Stimulated activated CD4-positive, alpha-beta T cell treated with anti-CD3 and anti-CD28 coated beads, Interleukin-1b, Interleukin-23, amount 100 ng/mL, for 1 hour (primary cell): ENCODE measurements around the gene ACTR5.
"Not testable (repeated sequence)": the region's sequence is repeated elsewhere in the genome, so short reads cannot be mapped to it uniquely, and the experiment has no call there.

Experiments
- DNase-seq, 2 donors: peaks; one replicate each; pipeline ENCODE4 v3.0.0-alpha.2; 2020; ENCODE audit warnings: low read depth in 2 of 2

The ACTR5 gene

GRCh38 chr20:38766071-38766470 lies 17.8 kb downstream of the ACTR5 start:
- no peak for DNase-seq

DNA sequence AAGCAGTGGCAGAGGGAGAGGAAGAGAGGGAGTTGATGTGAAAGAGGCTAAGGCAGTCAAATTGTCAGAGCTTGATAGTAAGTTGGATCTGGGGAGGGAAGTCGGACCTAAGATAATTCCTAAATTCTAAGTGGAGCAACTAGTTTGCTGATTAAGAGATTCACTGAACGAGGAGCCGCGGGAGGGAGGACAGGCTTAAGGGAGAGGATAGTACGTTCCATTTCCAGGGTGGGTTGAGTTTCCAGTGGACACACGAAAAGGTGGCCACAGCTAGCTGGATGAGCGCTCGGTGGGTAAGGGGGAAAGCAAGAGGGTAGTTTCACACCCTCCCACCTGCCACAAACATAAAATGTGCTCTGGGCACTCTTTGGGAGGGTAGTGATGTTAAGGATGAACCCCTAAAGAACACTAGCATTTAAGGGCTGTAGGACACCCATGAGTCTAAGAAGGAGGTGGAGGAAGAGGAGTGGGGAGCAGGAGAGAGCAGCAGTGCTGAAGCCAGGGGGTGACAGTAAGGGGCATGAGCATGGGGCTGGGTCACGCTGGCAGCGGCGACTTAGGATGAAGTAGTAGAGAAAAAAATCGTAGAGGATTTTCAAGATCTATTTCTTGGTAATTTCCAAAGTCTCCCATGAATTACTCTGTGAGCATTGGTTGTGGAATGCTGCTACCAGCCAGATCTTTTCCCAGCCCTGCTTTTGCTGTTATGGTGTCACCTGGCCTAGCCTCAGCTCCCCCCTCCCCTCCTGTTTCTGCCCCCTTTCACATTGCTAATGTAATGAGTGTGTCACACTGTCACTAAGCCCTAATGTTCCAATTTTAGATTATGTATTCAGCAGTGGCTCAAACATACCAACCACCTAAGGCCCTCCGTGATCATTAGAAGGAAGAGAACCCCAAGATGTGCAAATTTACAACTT lies 21.4 kb downstream of the ACTR5 start:
- DNase-seq, result no peak

DNA sequence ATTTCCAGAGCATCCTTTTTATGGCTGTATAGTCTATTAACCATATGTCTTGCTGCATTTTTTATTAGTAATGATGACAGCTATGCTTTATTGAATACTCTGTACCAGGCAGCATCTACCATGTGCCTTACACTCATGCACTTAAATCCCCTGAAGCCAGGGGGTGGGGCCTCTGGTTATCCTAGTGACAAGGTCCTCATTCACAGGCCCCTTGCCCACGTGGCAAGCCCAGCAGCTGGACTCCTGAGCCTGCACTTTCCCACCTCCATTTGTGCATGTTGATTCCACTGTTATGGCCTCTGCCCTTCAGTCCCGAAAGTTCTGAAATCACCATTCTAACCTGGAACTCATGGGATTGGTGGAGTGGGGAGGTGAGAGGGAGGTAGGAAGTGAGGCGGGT lies 22.3 kb downstream of the ACTR5 start:
- DNase-seq, result no peak

DNA sequence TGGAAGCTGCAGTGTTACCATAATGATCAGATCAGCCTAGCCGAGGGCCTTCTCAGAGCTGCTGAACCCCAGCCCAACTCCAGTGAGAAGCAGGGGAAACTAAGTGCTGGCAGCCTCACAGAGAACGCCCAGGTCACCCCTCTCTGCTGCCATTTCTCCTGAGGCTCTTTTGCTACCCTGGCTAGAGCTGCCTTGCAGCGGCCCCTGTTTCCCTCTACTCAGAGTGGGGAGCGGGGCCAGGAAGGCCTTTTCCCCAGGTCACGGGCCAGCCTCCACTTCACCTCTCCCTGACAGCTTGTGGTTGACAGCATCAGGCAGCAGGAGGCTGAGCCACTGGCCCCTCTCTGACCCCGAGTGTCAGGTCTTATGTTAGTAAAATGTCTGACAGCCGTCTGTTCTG lies 22.7 kb downstream of the ACTR5 start:
- DNase-seq, result no peak

- DNase-seq, result no peak
Observed at GRCh38 chr20:38771621-38772020, 23.4 kb downstream of the ACTR5 start.

- no peak for DNase-seq
Observed at GRCh38 chr20:38774167-38774566, 25.9 kb downstream of the ACTR5 start.

- DNase-seq, result no peak
Observed at GRCh38 chr20:38776363-38776762, 28.1 kb downstream of the ACTR5 start.

DNA sequence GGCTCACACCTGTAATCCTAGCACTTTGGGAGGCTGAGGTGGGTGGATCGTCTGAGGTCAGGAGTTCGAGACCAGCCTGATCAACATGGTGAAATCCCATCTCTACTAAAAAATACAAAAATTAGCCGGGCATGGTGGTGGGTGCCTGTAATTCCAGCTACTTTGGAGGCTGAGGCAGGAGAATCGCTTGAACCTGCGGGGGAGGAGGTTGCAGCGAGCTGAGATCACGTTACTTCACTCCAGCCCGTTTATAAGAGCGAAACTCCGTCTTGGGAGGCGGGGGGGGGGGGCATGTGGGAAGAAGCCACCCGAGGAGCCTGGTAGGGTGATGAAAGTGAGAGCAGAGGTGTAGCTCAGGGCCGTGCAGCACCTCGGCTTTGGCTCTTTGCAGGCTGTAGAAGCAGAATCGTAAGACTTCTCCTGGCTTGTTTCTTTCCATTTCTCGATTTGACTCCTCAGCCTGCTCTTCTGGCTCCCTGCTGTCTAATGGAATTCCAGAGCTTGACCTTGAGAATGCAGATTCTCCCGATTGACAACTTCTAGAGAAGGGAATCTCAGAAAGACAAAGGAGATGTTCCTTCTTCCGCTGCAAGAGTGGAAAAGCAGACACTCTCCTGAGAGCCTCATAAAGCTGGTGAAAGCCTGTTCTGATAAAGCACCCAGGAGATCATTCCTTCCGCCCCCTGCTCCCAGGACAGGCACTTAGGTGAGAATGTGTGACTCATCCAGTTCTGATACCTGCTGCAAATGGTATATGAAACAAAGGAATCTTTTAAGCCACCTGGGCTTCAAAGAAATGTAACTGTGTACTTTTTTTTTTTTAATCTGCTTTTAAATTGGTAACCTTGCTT lies 31.2 kb downstream of the ACTR5 start:
- DNase-seq, result no peak

DNA sequence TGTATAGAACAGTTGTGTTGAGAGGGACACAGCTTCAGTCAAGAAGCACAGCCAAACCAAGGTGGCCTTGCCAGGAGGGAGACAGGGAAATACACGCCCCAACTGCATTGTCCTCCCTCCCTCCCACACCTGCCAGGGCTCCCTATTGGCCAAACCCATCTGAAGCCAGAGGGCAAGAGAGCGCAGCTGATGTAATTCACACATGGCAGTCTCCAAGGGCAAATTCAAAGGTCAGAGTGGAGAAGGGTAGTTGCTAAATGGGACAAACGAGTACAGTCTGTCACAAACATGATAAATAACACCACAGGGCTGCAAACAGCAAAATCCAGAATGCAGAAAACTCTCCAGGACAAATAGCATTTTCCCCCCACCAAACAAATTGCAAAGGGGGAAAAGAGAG lies 34.0 kb downstream of the ACTR5 start:
- no peak for DNase-seq

DNA sequence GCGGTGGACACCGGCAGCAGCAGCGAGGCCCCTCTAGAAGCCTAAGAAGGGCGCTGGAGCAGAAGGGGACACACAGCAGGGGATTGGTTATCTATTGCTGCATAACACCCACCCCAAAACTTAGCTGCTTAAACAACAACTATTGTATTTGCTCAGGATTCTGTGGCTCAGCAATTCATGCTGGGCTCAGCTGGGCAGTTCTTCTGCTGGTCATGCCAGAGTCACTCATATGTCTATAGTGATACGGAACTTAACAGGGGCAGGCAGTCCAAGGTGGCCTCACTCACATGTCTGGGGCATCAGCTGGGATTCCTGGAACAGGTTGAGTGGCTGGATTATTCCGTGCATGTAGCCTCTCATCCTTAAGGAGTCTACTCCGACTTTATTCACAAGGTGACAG lies 39.6 kb downstream of the ACTR5 start:
- DNase-seq, result no peak

DNA sequence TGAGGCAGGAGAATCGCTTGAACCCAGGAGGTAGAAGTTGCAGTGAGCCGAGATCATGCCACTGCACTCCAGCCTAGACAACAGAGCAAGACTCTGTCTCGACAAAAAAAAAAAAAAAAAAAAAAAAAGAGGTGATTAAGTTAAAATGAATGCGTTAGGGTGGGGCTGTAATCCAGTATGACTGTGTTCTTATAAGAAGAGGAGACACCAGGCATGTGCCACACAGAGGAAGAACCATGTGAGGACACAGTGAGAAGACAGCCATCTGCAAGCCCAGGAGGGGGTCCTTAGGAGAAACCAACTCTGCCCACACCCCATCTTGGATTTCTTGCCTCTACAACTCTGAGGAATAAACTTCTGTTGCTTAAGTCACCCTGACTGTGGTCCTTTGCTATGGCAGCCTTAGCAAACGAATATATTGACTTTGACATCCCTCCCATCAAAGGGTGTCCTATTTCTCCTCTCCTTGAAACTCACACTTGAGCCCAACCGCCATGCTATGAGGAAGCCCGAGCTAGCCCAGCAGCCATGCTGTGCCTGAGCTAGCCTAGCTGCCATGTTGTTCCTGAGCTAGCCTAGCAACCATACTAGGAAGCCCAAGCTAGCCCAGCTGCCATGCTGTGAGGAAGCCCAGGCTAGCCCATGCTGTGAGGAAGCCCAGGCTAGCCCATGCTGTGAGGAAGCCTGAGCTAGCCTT lies 41.4 kb downstream of the ACTR5 start:
- no peak for DNase-seq

- DNase-seq, result no peak
Observed at GRCh38 chr20:38790200-38791053, 42.2 kb downstream of the ACTR5 start.

GRCh38 chr20:38791291-38791690 lies 43.0 kb downstream of the ACTR5 start:
- no peak for DNase-seq

DNA sequence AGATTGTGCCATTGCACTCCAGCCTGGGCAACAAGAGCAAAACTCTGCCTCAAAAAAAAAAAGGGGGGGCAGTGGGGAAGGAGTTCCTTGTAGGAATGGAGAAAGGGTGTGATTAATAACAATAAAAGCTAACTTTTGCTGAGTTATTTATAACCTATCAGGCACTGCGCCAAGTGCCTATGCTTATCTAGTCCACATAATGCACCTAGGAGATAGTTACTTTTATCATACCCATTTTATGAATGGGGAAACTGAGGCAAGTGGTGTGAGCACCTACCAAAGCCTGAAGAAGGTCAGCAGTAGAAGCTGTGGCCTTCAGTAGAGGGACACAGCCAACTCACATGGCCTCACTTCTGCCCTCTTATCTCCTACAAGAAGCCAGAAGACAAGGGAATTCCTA lies 43.7 kb downstream of the ACTR5 start:
- no peak for DNase-seq

DNA sequence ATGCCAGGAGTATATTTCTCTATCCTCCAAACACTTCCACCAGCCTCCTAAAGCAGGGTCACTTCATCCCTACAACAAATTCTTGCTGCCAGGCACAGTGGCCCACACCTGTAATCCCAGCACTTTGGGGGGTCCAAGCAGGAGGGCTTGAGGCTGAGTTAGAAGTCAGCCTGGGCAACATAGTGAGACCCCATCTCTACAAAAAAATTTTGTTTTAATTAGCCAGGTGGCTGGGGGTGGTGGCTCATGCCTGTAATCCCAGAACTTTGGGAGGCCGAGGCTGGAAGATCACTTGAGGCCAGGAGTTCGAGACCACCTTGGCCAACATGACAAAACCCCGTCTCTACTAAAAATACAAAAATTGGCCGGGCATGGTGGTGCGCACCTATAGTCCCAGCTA lies 45.8 kb downstream of the ACTR5 start:
- not testable (repeated sequence) for DNase-seq

- no peak for DNase-seq
Observed at GRCh38 chr20:38798266-38798665, 50.0 kb downstream of the ACTR5 start.

DNA sequence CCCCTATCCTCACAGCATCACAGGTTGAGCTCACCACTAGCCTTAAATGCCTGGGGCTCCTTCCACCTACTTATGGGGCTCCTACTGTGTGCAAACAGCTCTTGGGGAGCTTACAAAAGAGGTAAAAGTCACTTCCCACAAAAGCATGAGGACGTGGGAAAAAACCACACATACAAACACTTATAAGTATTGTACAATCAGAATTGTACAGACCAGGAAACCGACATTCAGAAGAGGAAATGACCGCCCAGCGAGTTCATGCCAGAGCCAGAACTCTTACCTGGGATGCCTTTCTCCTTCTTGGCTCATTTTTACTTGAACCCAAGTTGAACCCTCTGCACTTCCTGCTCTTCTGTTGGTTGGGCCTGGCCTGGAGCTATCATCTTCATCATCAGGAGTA lies 50.9 kb downstream of the ACTR5 start:
- no peak for DNase-seq

- DNase-seq, result no peak
Observed at GRCh38 chr20:38800882-38801281, 52.6 kb downstream of the ACTR5 start.

DNA sequence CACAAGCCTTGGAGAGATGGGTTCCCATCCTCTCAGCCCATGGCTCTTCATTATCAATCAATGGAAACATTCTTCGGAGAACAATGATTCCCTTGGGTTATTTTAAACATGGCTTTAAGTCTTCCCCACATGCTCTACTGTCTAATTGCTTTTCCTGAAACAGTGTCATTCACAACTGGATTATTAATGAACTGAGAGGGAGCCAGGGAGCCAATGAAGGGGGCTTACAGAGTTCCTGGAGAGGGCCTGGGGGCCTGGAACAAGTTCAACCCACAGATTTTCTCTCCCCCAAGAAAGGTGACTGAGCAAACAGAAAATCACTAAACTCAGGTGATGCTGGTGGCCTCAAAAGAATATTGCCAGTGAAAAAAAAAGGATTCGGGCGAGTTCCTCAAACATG lies 56.0 kb downstream of the ACTR5 start:
- DNase-seq, result no peak

GRCh38 chr20:38804682-38805501 lies 56.6 kb downstream of the ACTR5 start:
- peak; percentile 19 to 41 for DNase-seq
